B cell (primary cell): ENCODE data around the gene C9orf43. TPM values are rescaled to one million over a fixed set of nuclear protein-coding genes. Genes with fewer than 3 reads are reported as not detected.

ENCODE experiments used
- ATAC-seq: fragments of 200-7000 bp; cut with Tn5 transposase; one replicate; pipeline ENCODE4 v1.10.0; 2021; ENCODE audit warnings: low read depth, mild to moderate bottlenecking, moderate number of reproducible peaks, moderate library complexity
- CTCF ChIA-PET: fragments of 350-600 bp; sonication (Branson Sonifier 250); formaldehyde crosslinking; loops from one replicate; lab custom pipeline; 2021; ENCODE audit warnings: antibody characterized with exemption, inconsistent platforms; lab: Charles Lee
- POLR2A ChIA-PET: fragments of 350-600 bp; sonication (Branson Sonifier 250); formaldehyde crosslinking; loops from one replicate; lab custom pipeline; 2021; ENCODE audit warnings: antibody characterized with exemption; lab: Charles Lee
- DNase-seq: peaks from one replicate; pipeline ENCODE4 v3.0.0; 2013
- H2AFZ ChIP-seq: 2 replicates; pipeline ENCODE4 v1.6.1; 2012; ENCODE audit warnings: mild to moderate bottlenecking, low read depth, low read length; ENCODE audit not compliant: insufficient read depth, poor library complexity, severe bottlenecking
- H3K27ac ChIP-seq, 2 donors: 1 replicate in 1 of 2; 2 replicates in 1 of 2; pipeline ENCODE4 v1.5.1; 2012 to 2013; ENCODE audit warnings: low read length in 2 of 2, mild to moderate bottlenecking in 2 of 2, moderate library complexity in 1 of 2
- H3K27me3 ChIP-seq, 4 experiments: fragments of 200-600 bp in 1 of 4; sonication (generic) in 1 of 4; replicated peaks in 1 of 4; 1 replicate in 2 of 4; 2 replicates in 2 of 4; pipeline versions ENCODE4 v1.6.1 to v1.7.0; 2013 to 2016; ENCODE audit warnings: low read length in 3 of 4, mild to moderate bottlenecking in 2 of 4, mixed read lengths in 1 of 4, moderate library complexity in 1 of 4; ENCODE audit not compliant: insufficient read depth in 4 of 4, control insufficient read depth in 3 of 4; ENCODE audit errors: control extremely low read depth in 1 of 4
- H3K36me3 ChIP-seq, 2 experiments: replicated peaks in 1 of 2; 1 replicate in 1 of 2; 2 replicates in 1 of 2; pipeline versions ENCODE4 v1.6.1 to v1.7.1; 2013; ENCODE audit warnings: low read length in 1 of 2; ENCODE audit not compliant: insufficient read depth in 2 of 2, control insufficient read depth in 1 of 2; ENCODE audit errors: control extremely low read depth in 1 of 2, extremely low read depth in 1 of 2
- H3K4me1 ChIP-seq, 2 donors: fragments of 200-600 bp in 1 of 2; sonication (generic) in 1 of 2; 1 replicate in 1 of 2; 2 replicates in 1 of 2; pipeline versions ENCODE4 v1.5.1 to v1.6.1; 2013 to 2017; ENCODE audit warnings: low read length in 2 of 2; ENCODE audit not compliant: control insufficient read depth in 2 of 2, insufficient read depth in 2 of 2
- H3K4me2 ChIP-seq: replicated peaks from 2 replicates; pipeline ENCODE3; 2012; ENCODE audit warnings: mild to moderate bottlenecking, low read depth, low read length; ENCODE audit not compliant: poor library complexity, severe bottlenecking
- H3K4me3 ChIP-seq, 5 experiments: fragments of 200-600 bp in 1 of 5; sonication (generic) in 1 of 5; 1 replicate in 3 of 5; 2 replicates in 2 of 5; pipeline versions ENCODE4 v1.5.1 to v1.7.0; 2011 to 2016; ENCODE audit warnings: low read length in 4 of 5, mild to moderate bottlenecking in 4 of 5, low read depth in 2 of 5, control low read depth in 1 of 5, moderate library complexity in 1 of 5; ENCODE audit not compliant: insufficient read depth in 1 of 5; ENCODE audit errors: control extremely low read depth in 1 of 5, extremely low read depth in 1 of 5
- H3K79me2 ChIP-seq: fragments of 200-600 bp; sonication (generic); one replicate; pipeline ENCODE4 v1.6.0; 2016; ENCODE audit warnings: low read length; ENCODE audit not compliant: control insufficient read depth, insufficient read depth
- H3K9ac ChIP-seq: fragments of 200-600 bp; sonication (generic); 2 replicates; pipeline ENCODE4 v1.6.1; 2017; ENCODE audit warnings: mild to moderate bottlenecking, low read length, moderate library complexity
- H3K9me3 ChIP-seq, 3 donors: one replicate each; pipeline versions ENCODE4 v1.6.1 to v1.7.1; 2013; ENCODE audit warnings: low read length in 2 of 3; ENCODE audit not compliant: control insufficient read depth in 2 of 3, insufficient read depth in 1 of 3; ENCODE audit errors: control extremely low read depth in 1 of 3
- H4K20me1 ChIP-seq: 2 replicates; pipeline ENCODE4 v1.6.0; 2012; ENCODE audit warnings: mild to moderate bottlenecking, low read length; ENCODE audit not compliant: insufficient read depth, control insufficient read depth, poor library complexity, severe bottlenecking
- H3K27ac Mint-ChIP-seq: one replicate; pipeline ENCODE4 v1.8.0; 2021; ENCODE audit warnings: mixed read lengths
- H3K27me3 Mint-ChIP-seq: one replicate; pipeline ENCODE4 v1.8.0; 2021; ENCODE audit warnings: mixed read lengths
- H3K4me1 Mint-ChIP-seq: one replicate; pipeline ENCODE4 v1.8.0; 2021; ENCODE audit warnings: mixed read lengths
- H3K4me3 Mint-ChIP-seq: one replicate; pipeline ENCODE4 v1.8.0; 2021; ENCODE audit warnings: mixed read lengths
- H3K9me3 Mint-ChIP-seq: one replicate; pipeline ENCODE4 v1.8.0; 2022; ENCODE audit warnings: mixed read lengths; ENCODE audit not compliant: insufficient read depth
- EZH2 ChIP-seq: IDR thresholded peaks from 2 replicates; pipeline ENCODE4 v1.6.1; 2012; ENCODE audit warnings: borderline replicate concordance, low read depth, mild to moderate bottlenecking, moderate library complexity, low read length; ENCODE audit not compliant: insufficient read depth, poor library complexity, severe bottlenecking
- WGBS: methylation state at CpG from one replicate; pipeline ENCODE4 v1.1.5; 2013; ENCODE audit warnings: missing lambda C conversion rate; ENCODE audit not compliant: insufficient coverage; 5-methylcytosine and 5-hydroxymethylcytosine counted together
- intact Hi-C: fragments of 100-400 bp; cut with micrococcal nuclease; formaldehyde crosslinking; loops from one replicate; pipeline ENCODE4 v1.10.0; 2022
- polyA plus RNA-seq: library from polyadenylated mRNA; depleted of rRNA; stranded (reverse); fragments of >200 nt; gene quantifications from 2 replicates; pipeline ENCODE4 v1.2.3, GENCODE V29; 2012
- total RNA-seq, 2 donors: library from RNA; stranded (reverse); fragments of 120-200 nt in 1 of 2; gene quantifications; 1 replicate in 1 of 2; 2 replicates in 1 of 2; pipeline versions ENCODE4 v1.2.3 to v1.2.4, GENCODE V29; 2013 to 2022
- TF ChIP-seq, protein P1 (sequence below): fragments of 200-600 bp; IDR thresholded peaks from one replicate; pipeline ENCODE4 v1.8.0; 2022; ENCODE audit warnings: antibody characterized with exemption, mild to moderate bottlenecking

Gene C9orf43
- total and polyA plus RNA-seq, 2 donors (not counting 1 experiment from before 2014, with no cell fraction given): 0.57 to 1.7 TPM

DNA sequence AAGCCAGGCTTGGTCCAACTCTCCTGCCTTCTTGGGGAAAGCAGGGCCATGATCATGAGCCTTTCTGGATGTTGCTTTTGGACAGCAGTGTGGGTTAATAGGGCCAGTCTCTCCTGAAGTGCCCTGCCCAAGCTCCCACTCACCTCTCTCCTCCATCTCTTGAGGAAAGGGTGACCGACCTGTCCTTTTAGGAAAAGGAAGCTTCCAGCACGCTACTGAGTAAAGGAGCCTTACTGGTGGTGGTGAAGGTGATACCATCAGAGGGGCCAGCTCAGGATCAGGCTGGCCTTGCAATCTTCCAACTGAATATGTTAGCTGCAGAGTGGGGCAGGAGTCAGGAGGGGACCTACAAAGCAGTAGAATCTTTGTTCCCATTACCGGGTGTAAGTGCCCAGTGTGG, 50.7 kb downstream of the C9orf43 start:
- Histone ChIP-seq H3K36me3 (no peaks in the 10 kb centered on the region), H3K27me3 (no peaks in the 10 kb centered on the region), H3K4me3 (no peak overlapping the region), H3K79me2 (no peaks in the 10 kb centered on the region), H3K9ac (no peak overlapping the region), H3K4me1 (no peaks in the 10 kb centered on the region), H3K4me2 (no peak overlapping the region), H3K27ac (no peak overlapping the region), H4K20me1 (no peaks in the 10 kb centered on the region), H3K9me3 (no peaks in the 10 kb centered on the region), H2AFZ (no peak overlapping the region)
- intact Hi-C loops: no loop called here
- ATAC-seq: no peak
- Mint-ChIP-seq H3K9me3 (no peaks in the 10 kb centered on the region), H3K27me3 (no peaks in the 10 kb centered on the region), H3K4me1 (no peaks in the 10 kb centered on the region), H3K4me3 (no peak overlapping the region), H3K27ac (no peak overlapping the region)
- no peak for DNase-seq
- TF ChIP-seq, protein P1, sequence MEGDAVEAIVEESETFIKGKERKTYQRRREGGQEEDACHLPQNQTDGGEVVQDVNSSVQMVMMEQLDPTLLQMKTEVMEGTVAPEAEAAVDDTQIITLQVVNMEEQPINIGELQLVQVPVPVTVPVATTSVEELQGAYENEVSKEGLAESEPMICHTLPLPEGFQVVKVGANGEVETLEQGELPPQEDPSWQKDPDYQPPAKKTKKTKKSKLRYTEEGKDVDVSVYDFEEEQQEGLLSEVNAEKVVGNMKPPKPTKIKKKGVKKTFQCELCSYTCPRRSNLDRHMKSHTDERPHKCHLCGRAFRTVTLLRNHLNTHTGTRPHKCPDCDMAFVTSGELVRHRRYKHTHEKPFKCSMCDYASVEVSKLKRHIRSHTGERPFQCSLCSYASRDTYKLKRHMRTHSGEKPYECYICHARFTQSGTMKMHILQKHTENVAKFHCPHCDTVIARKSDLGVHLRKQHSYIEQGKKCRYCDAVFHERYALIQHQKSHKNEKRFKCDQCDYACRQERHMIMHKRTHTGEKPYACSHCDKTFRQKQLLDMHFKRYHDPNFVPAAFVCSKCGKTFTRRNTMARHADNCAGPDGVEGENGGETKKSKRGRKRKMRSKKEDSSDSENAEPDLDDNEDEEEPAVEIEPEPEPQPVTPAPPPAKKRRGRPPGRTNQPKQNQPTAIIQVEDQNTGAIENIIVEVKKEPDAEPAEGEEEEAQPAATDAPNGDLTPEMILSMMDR: no peak
- no peak for TF ChIP-seq EZH2
- POLR2A ChIA-PET: no interaction called here
- WGBS: 86% methylated on average over 2 of the region's 3 CpGs
- CTCF ChIA-PET: no interaction called here

DNA sequence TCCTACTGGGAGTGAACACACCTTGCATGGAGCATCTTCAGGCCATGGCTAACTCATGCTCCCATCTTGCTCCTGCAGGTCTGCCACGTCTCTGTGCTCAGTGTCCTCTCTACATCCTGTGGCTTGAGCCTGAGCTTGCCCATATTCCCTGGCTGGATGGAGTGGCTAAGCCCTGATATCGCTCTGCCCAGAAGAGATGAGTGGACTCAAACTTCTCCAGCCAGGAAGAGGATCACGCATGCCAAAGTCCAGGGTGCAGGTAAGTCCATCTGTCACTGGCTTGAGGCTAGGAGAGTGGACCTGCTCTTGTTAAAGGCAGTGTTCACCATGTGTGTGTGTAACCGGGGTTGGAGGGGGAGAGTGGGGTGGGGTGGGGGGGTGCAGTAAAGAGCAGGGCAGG, 51.4 kb downstream of the C9orf43 start:
- H3K4me1 ChIP-seq: no peaks in the 10 kb centered on the region
- no peak overlapping the region for H3K9ac ChIP-seq
- ATAC-seq: no peak
- Mint-ChIP-seq H3K27ac (no peak overlapping the region), H3K9me3 (no peaks in the 10 kb centered on the region), H3K27me3 (no peaks in the 10 kb centered on the region), H3K4me3 (no peak overlapping the region), H3K4me1 (no peaks in the 10 kb centered on the region)
- CTCF ChIA-PET: no interaction called here
- no peaks in the 10 kb centered on the region for H3K36me3 ChIP-seq
- H2AFZ ChIP-seq: no peak overlapping the region
- no peaks in the 10 kb centered on the region for H4K20me1 ChIP-seq
- H3K9me3 ChIP-seq: no peaks in the 10 kb centered on the region
- POLR2A ChIA-PET: no interaction called here
- WGBS: 94% methylated on average over 4 of the region's 4 CpGs
- no peak for TF ChIP-seq EZH2
- TF ChIP-seq, protein P1: no peak
- H3K79me2 ChIP-seq: no peaks in the 10 kb centered on the region
- H3K27me3 ChIP-seq: no peaks in the 10 kb centered on the region
- H3K4me2 ChIP-seq: no peak overlapping the region
- intact Hi-C loops: no loop called here
- no peak for DNase-seq
- no peak overlapping the region for H3K4me3 ChIP-seq
- no peak overlapping the region for H3K27ac ChIP-seq
